ENCODE results near the gene TNRC6C. TPM values are rescaled to one million over a fixed set of nuclear protein-coding genes. Genes with fewer than 3 reads are reported as not detected.
"Not testable (repeated sequence)": the region's sequence is repeated elsewhere in the genome, so short reads cannot be mapped to it uniquely, and the experiment has no call there.

Gene TNRC6C
- total and polyA plus RNA-seq, 2 donors, result 11.8 to 12.0 TPM

GRCh38 chr17:78133179-78133951, 174.9 kb downstream of the TNRC6C start:
- Histone ChIP-seq H3K36me3 (ENCODE audit: control insufficient read depth in 2 of 2, insufficient read depth in 2 of 2, low read length in 1 of 2) (peaks cover 54 to 61% of the 10 kb centered on the region in 2 donors), H3K9me3 (ENCODE audit: control insufficient read depth in 2 of 2, insufficient read depth in 1 of 2, low read length in 1 of 2) (peaks cover 0 to 12% of the 10 kb centered on the region in 2 donors), H3K4me3 (ENCODE audit: low read length in 2 of 2) (peak overlapping the region; percentile 4 to 97), H3K27me3 (ENCODE audit: control insufficient read depth in 2 of 2, insufficient read depth in 1 of 2, low read length in 1 of 2) (no peaks in the 10 kb centered on the region), H3K27ac (ENCODE audit: low read depth in 1 of 2, low read length in 1 of 2) (peak overlapping the region; percentile 70 to 99), H3K4me1 (ENCODE audit: control insufficient read depth in 2 of 2, insufficient read depth in 2 of 2, low read length in 2 of 2) (peaks cover 39 to 85% of the 10 kb centered on the region in 2 donors)
- no peak for DNase-seq (ENCODE audit: low read depth in 6 of 9, low spot score in 9 of 9)
- 91% methylated on average over 30 of the region's 30 CpGs for whole genome bisulfite sequencing

- WGBS, result 56% methylated on average over 39 of the region's 39 CpGs
- Histone ChIP-seq H3K4me1 (ENCODE audit: control insufficient read depth in 2 of 2, insufficient read depth in 2 of 2, low read length in 2 of 2) (peaks cover 33 to 84% of the 10 kb centered on the region in 2 donors), H3K27me3 (ENCODE audit: control insufficient read depth in 2 of 2, insufficient read depth in 1 of 2, low read length in 1 of 2) (no peaks in the 10 kb centered on the region), H3K36me3 (ENCODE audit: control insufficient read depth in 2 of 2, insufficient read depth in 2 of 2, low read length in 1 of 2) (peaks cover 62 to 67% of the 10 kb centered on the region in 2 donors), H3K4me3 (ENCODE audit: low read length in 2 of 2) (peak overlapping the region; percentile 1 to 97), H3K27ac (ENCODE audit: low read depth in 1 of 2, low read length in 1 of 2) (peak overlapping the region; percentile 70 to 99), H3K9me3 (ENCODE audit: control insufficient read depth in 2 of 2, insufficient read depth in 1 of 2, low read length in 1 of 2) (peaks cover 0 to 12% of the 10 kb centered on the region in 2 donors)
- DNase-seq (ENCODE audit: low read depth in 6 of 9, low spot score in 9 of 9), result peak in 3 of 9 donors; percentile 75 to 86 (median 76)
Observed at GRCh38 chr17:78133971-78134898, 175.7 kb downstream of the TNRC6C start.

- Histone ChIP-seq H3K4me3 (ENCODE audit: low read length in 2 of 2) (no peak overlapping the region), H3K9me3 (ENCODE audit: control insufficient read depth in 2 of 2, insufficient read depth in 1 of 2, low read length in 1 of 2) (peaks cover 0 to 12% of the 10 kb centered on the region in 2 donors), H3K36me3 (ENCODE audit: control insufficient read depth in 2 of 2, insufficient read depth in 2 of 2, low read length in 1 of 2) (peaks cover 62 to 68% of the 10 kb centered on the region in 2 donors), H3K27me3 (ENCODE audit: control insufficient read depth in 2 of 2, insufficient read depth in 1 of 2, low read length in 1 of 2) (no peaks in the 10 kb centered on the region), H3K4me1 (ENCODE audit: control insufficient read depth in 2 of 2, insufficient read depth in 2 of 2, low read length in 2 of 2) (peaks cover 26 to 78% of the 10 kb centered on the region in 2 donors), H3K27ac (ENCODE audit: low read depth in 1 of 2, low read length in 1 of 2) (no peak overlapping the region)
- DNase-seq (ENCODE audit: low read depth in 6 of 9, low spot score in 9 of 9), result peak in 1 of 9 donors; percentile 25
- WGBS, result 93% methylated on average over 9 of the region's 9 CpGs
Observed at GRCh38 chr17:78134899-78135385, 176.4 kb downstream of the TNRC6C start.

- Histone ChIP-seq H3K27ac (ENCODE audit: low read depth in 1 of 2, low read length in 1 of 2) (no peak overlapping the region), H3K36me3 (ENCODE audit: control insufficient read depth in 2 of 2, insufficient read depth in 2 of 2, low read length in 1 of 2) (peaks cover 67 to 74% of the 10 kb centered on the region in 2 donors), H3K4me1 (ENCODE audit: control insufficient read depth in 2 of 2, insufficient read depth in 2 of 2, low read length in 2 of 2) (peaks cover 21 to 78% of the 10 kb centered on the region in 2 donors), H3K9me3 (ENCODE audit: control insufficient read depth in 2 of 2, insufficient read depth in 1 of 2, low read length in 1 of 2) (peaks cover 0 to 12% of the 10 kb centered on the region in 2 donors), H3K27me3 (ENCODE audit: control insufficient read depth in 2 of 2, insufficient read depth in 1 of 2, low read length in 1 of 2) (no peaks in the 10 kb centered on the region), H3K4me3 (ENCODE audit: low read length in 2 of 2) (no peak overlapping the region)
- 98% methylated on average over 9 of the region's 9 CpGs for WGBS
- DNase-seq (ENCODE audit: low read depth in 6 of 9, low spot score in 9 of 9), result no peak
Observed at GRCh38 chr17:78135858-78136500, 177.5 kb downstream of the TNRC6C start.

GRCh38 chr17:78137392-78138203, 179.1 kb downstream of the TNRC6C start:
- DNase-seq (ENCODE audit: low read depth in 6 of 9, low spot score in 9 of 9), result no peak
- peaks cover 18 to 82% of the 10 kb centered on the region in 2 donors for H3K4me1 ChIP-seq (ENCODE audit: control insufficient read depth in 2 of 2, insufficient read depth in 2 of 2, low read length in 2 of 2)

GRCh38 chr17:78138204-78139060, 179.9 kb downstream of the TNRC6C start:
- Histone ChIP-seq H3K9me3 (ENCODE audit: control insufficient read depth in 2 of 2, insufficient read depth in 1 of 2, low read length in 1 of 2) (peaks cover 0 to 12% of the 10 kb centered on the region in 2 donors), H3K27me3 (ENCODE audit: control insufficient read depth in 2 of 2, insufficient read depth in 1 of 2, low read length in 1 of 2) (no peaks in the 10 kb centered on the region), H3K4me1 (ENCODE audit: control insufficient read depth in 2 of 2, insufficient read depth in 2 of 2, low read length in 2 of 2) (peaks cover 10 to 79% of the 10 kb centered on the region in 2 donors), H3K36me3 (ENCODE audit: control insufficient read depth in 2 of 2, insufficient read depth in 2 of 2, low read length in 1 of 2) (peaks cover 70 to 80% of the 10 kb centered on the region in 2 donors), H3K4me3 (ENCODE audit: low read length in 2 of 2) (no peak overlapping the region), H3K27ac (ENCODE audit: low read depth in 1 of 2, low read length in 1 of 2) (peak overlapping the region in 1 of 2 donors; percentile 60)
- WGBS, result 93% methylated on average over 17 of the region's 17 CpGs
- DNase-seq (ENCODE audit: low read depth in 6 of 9, low spot score in 9 of 9), result no peak

More at GRCh38 chr17:78137392-78138203, 179.1 kb downstream of the TNRC6C start:
- no peak overlapping the region for H3K4me3 ChIP-seq (ENCODE audit: low read length in 2 of 2)
- H3K9me3 ChIP-seq (ENCODE audit: control insufficient read depth in 2 of 2, insufficient read depth in 1 of 2, low read length in 1 of 2), result peaks cover 0 to 12% of the 10 kb centered on the region in 2 donors
- peaks cover 77 to 87% of the 10 kb centered on the region in 2 donors for H3K36me3 ChIP-seq (ENCODE audit: control insufficient read depth in 2 of 2, insufficient read depth in 2 of 2, low read length in 1 of 2)
- 72% methylated on average over 26 of the region's 26 CpGs for WGBS
- H3K27ac ChIP-seq (ENCODE audit: low read depth in 1 of 2, low read length in 1 of 2), result peak overlapping the region; percentile 57 to 58
- no peaks in the 10 kb centered on the region for H3K27me3 ChIP-seq (ENCODE audit: control insufficient read depth in 2 of 2, insufficient read depth in 1 of 2, low read length in 1 of 2)

GRCh38 chr17:78139861-78140168, 181.3 kb downstream of the TNRC6C start:
- 97% methylated on average over 12 of the region's 12 CpGs for WGBS
- H3K9me3 ChIP-seq (ENCODE audit: control insufficient read depth in 2 of 2, insufficient read depth in 1 of 2, low read length in 1 of 2); DNase-seq (ENCODE audit: low read depth in 6 of 9, low spot score in 9 of 9); H3K4me3 ChIP-seq (ENCODE audit: low read length in 2 of 2); H3K27me3 ChIP-seq (ENCODE audit: control insufficient read depth in 2 of 2, insufficient read depth in 1 of 2, low read length in 1 of 2): not testable (repeated sequence)
- H3K27ac ChIP-seq (ENCODE audit: low read depth in 1 of 2, low read length in 1 of 2), result peak overlapping the region; percentile 55 to 77
- H3K4me1 ChIP-seq (ENCODE audit: control insufficient read depth in 2 of 2, insufficient read depth in 2 of 2, low read length in 2 of 2), result peaks cover 4 to 79% of the 10 kb centered on the region in 2 donors
- peaks cover 56 to 66% of the 10 kb centered on the region in 2 donors for H3K36me3 ChIP-seq (ENCODE audit: control insufficient read depth in 2 of 2, insufficient read depth in 2 of 2, low read length in 1 of 2)

All from thymus (tissue), 11 donors.